HepG2 (cell line): ENCODE data around the gene RAB42. TPM values are rescaled to one million over a fixed set of nuclear protein-coding genes. Genes with fewer than 3 reads are reported as not detected.
A peak's percentile ranks its signal among the peaks of the same experiment; 100 is the strongest.
"Not testable (repeated sequence)": the region's sequence is repeated elsewhere in the genome, so short reads cannot be mapped to it uniquely, and the experiment has no call there.

Experiments used
- ARID2 ChIP-seq: sonication (generic); formaldehyde crosslinking; IDR thresholded peaks from 2 replicates; pipeline ENCODE4 v1.8.1; 2022; ENCODE audit warnings: mild to moderate bottlenecking, missing genetic modification reagents, borderline replicate concordance
- DPF2 ChIP-seq: sonication (generic); formaldehyde crosslinking; IDR thresholded peaks from 2 replicates; pipeline ENCODE4 v1.4.0; 2020; ENCODE audit warnings: mild to moderate bottlenecking, low read depth, missing genetic modification reagents, borderline replicate concordance
- ELF3 ChIP-seq: IDR thresholded peaks from 2 replicates; pipeline ENCODE4 v1.6.1; 2016; ENCODE audit warnings: missing genetic modification reagents, missing compliant biosample characterization
- ETV5 ChIP-seq: IDR thresholded peaks from 2 replicates; pipeline ENCODE4 v1.6.1; 2018; ENCODE audit warnings: missing biosample characterization, missing genetic modification reagents, inconsistent platforms, borderline replicate concordance
- FOXK1 ChIP-seq: sonication (generic); formaldehyde crosslinking; IDR thresholded peaks from 2 replicates; pipeline ENCODE4 v1.4.0; 2020; ENCODE audit warnings: low read depth, missing genetic modification reagents, borderline replicate concordance
- FOXP1 ChIP-seq, 2 experiments: fragments of 450-650 bp in 1 of 2; IDR thresholded peaks; 2 replicates each; pipeline ENCODE4 v1.6.1; 2017 to 2018; ENCODE audit warnings: antibody characterized with exemption in 1 of 2
- HDAC2 ChIP-seq: sonication (generic); formaldehyde crosslinking; IDR thresholded peaks from 2 replicates; pipeline ENCODE4 v1.4.0; 2020; ENCODE audit warnings: missing genetic modification reagents
- HOXA3 ChIP-seq: sonication (generic); formaldehyde crosslinking; IDR thresholded peaks from 2 replicates; pipeline ENCODE4 v1.5.0; 2020; ENCODE audit warnings: missing genetic modification reagents
- MEIS2 ChIP-seq: sonication (generic); formaldehyde crosslinking; IDR thresholded peaks from 2 replicates; pipeline ENCODE4 v1.9.0; 2021; ENCODE audit warnings: mild to moderate bottlenecking, missing genetic modification reagents
- SOX13 ChIP-seq, 3 experiments: fragments of 450-650 bp in 1 of 3; sonication (generic) in 1 of 3; formaldehyde crosslinking in 1 of 3; IDR thresholded peaks in 2 of 3; conservative IDR thresholded peaks in 1 of 3; 2 replicates each; pipeline versions ENCODE4 v1.5.0 to v1.6.1; 2016 to 2020; ENCODE audit warnings: antibody characterized with exemption in 1 of 3, mild to moderate bottlenecking in 1 of 3, missing compliant biosample characterization in 1 of 3, missing genetic modification reagents in 1 of 3, moderate library complexity in 1 of 3
- ZFP36L1 ChIP-seq: sonication (generic); formaldehyde crosslinking; IDR thresholded peaks from 2 replicates; pipeline ENCODE4 v1.8.0; 2022; ENCODE audit warnings: mild to moderate bottlenecking, missing genetic modification reagents, moderate library complexity
- polyA plus RNA-seq, 8 experiments: library from polyadenylated mRNA; depleted of rRNA in 3 of 8; stranded (reverse) in 7 of 8; unstranded in 1 of 8; fragments of >200 nt; fragmentation: Illumina TruSeq in 4 of 8; extraction: Trizol in 4 of 8; gene quantifications; 2 replicates each; pipeline versions ENCODE4 v1.2.1 to v1.2.3, GENCODE V29; 2011 to 2016; ENCODE audit warnings: low read depth in 4 of 8, missing spikeins in 1 of 8, mixed read lengths in 1 of 8; ENCODE audit not compliant: insufficient read depth in 1 of 8
- total RNA-seq, 5 experiments: library from RNA; depleted of rRNA; stranded (reverse); fragments of >200 nt; fragmentation: Illumina TruSeq; extraction: Trizol; gene quantifications; 2 replicates each; pipeline ENCODE4 v1.2.3, GENCODE V29; 2016; ENCODE audit warnings: low read depth in 1 of 5
- TF ChIP-seq, protein P1 (sequence below): sonication (generic); formaldehyde crosslinking; conservative IDR thresholded peaks from 2 replicates; pipeline ENCODE4 v1.4.0; 2020; ENCODE audit warnings: mild to moderate bottlenecking, missing genetic modification reagents, moderate library complexity
- TF ChIP-seq, protein P2 (sequence below): IDR thresholded peaks from 2 replicates; pipeline ENCODE4 v1.6.1; 2016; ENCODE audit warnings: missing genetic modification reagents, missing compliant biosample characterization
- TF ChIP-seq, protein P3 (sequence below): sonication (generic); formaldehyde crosslinking; IDR thresholded peaks from 2 replicates; pipeline ENCODE4 v1.4.0; 2020; ENCODE audit warnings: missing genetic modification reagents
- TF ChIP-seq, protein P4 (sequence below): IDR thresholded peaks from 2 replicates; pipeline ENCODE4 v1.6.1; 2016
- TF ChIP-seq, protein P5 (sequence below): IDR thresholded peaks from 2 replicates; pipeline ENCODE4 v1.6.1; 2016; ENCODE audit warnings: low read depth

The RAB42 gene
- total and polyA plus RNA-seq, 2 of the 13 experiments (the other 11 are each of a cell fraction or from before 2014, with no cell fraction given) = 10.4 to 166 TPM

DNA sequence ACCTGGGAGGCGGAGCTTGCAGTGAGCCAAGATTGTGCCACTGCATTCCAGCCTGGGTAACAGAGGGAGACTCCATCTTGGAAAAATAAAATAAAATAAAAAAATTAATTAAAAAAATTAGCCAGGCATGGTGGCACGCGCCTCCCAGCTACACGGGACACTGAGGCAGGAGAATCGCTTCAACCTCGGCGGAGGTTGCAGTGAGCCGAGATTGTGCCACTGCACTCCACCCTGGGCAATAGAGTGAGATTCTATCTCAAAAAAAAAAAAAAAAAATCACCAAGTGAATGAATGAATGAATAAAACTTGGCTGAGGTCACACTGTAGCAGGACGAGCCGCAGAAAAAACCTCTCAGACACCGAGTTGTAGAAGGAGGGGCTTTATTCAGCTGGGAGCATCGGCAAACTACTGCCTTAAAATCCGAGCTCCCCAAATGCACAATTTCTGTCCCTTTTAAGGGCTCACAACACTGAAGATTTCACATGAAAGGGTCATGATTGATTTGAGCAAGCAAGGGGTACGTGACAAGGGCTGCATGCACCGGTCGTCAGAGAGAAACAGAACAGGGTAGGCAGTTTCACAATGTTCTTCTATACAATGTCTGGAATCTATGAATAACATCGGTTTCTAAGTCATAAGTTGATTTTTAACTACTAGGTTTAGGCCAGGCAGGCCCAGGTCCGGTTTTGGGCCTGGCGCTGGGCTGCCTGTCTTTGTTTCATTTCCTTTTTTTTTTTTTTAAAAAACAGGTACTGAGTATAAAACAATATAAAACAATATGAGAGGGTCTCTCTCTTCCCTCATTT, 5.3 kb upstream of the RAB42 start (continued):
- TF ChIP-seq, protein P1, sequence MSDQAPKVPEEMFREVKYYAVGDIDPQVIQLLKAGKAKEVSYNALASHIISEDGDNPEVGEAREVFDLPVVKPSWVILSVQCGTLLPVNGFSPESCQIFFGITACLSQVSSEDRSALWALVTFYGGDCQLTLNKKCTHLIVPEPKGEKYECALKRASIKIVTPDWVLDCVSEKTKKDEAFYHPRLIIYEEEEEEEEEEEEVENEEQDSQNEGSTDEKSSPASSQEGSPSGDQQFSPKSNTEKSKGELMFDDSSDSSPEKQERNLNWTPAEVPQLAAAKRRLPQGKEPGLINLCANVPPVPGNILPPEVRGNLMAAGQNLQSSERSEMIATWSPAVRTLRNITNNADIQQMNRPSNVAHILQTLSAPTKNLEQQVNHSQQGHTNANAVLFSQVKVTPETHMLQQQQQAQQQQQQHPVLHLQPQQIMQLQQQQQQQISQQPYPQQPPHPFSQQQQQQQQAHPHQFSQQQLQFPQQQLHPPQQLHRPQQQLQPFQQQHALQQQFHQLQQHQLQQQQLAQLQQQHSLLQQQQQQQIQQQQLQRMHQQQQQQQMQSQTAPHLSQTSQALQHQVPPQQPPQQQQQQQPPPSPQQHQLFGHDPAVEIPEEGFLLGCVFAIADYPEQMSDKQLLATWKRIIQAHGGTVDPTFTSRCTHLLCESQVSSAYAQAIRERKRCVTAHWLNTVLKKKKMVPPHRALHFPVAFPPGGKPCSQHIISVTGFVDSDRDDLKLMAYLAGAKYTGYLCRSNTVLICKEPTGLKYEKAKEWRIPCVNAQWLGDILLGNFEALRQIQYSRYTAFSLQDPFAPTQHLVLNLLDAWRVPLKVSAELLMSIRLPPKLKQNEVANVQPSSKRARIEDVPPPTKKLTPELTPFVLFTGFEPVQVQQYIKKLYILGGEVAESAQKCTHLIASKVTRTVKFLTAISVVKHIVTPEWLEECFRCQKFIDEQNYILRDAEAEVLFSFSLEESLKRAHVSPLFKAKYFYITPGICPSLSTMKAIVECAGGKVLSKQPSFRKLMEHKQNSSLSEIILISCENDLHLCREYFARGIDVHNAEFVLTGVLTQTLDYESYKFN (CRISPR knock-in tag) = peak; percentile 86
- TF ChIP-seq SOX13, FOXP1 (IDR thresholded peaks at IDR 0.05): not testable (repeated sequence)
- peak in 1 of 2 experiments; percentile 30; a peak in 1 of 4 replicates for TF ChIP-seq SOX13 (CRISPR knock-in tag; conservative IDR thresholded peaks at IDR 0.05 in 1 of 2, IDR thresholded peaks at IDR 0.05 in 1 of 2)
- TF ChIP-seq, protein P2, sequence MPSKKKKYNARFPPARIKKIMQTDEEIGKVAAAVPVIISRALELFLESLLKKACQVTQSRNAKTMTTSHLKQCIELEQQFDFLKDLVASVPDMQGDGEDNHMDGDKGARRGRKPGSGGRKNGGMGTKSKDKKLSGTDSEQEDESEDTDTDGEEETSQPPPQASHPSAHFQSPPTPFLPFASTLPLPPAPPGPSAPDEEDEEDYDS (CRISPR knock-in tag) = peak; percentile 84
- TF ChIP-seq, protein P3, sequence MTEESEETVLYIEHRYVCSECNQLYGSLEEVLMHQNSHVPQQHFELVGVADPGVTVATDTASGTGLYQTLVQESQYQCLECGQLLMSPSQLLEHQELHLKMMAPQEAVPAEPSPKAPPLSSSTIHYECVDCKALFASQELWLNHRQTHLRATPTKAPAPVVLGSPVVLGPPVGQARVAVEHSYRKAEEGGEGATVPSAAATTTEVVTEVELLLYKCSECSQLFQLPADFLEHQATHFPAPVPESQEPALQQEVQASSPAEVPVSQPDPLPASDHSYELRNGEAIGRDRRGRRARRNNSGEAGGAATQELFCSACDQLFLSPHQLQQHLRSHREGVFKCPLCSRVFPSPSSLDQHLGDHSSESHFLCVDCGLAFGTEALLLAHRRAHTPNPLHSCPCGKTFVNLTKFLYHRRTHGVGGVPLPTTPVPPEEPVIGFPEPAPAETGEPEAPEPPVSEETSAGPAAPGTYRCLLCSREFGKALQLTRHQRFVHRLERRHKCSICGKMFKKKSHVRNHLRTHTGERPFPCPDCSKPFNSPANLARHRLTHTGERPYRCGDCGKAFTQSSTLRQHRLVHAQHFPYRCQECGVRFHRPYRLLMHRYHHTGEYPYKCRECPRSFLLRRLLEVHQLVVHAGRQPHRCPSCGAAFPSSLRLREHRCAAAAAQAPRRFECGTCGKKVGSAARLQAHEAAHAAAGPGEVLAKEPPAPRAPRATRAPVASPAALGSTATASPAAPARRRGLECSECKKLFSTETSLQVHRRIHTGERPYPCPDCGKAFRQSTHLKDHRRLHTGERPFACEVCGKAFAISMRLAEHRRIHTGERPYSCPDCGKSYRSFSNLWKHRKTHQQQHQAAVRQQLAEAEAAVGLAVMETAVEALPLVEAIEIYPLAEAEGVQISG (CRISPR knock-in tag) = peak; percentile 20; the same call in 1 of the 2 replicates
- peak; percentile 42; the same call in 1 of the 2 replicates for TF ChIP-seq ETV5 (CRISPR knock-in tag)
- 0 out of 2 replicates have a peak, but pooled peaks have one; percentile 20 for TF ChIP-seq FOXK1 (CRISPR knock-in tag)
- 0 out of 2 replicates have a peak, but pooled peaks have one; percentile 47 for TF ChIP-seq ZFP36L1 (CRISPR knock-in tag)
- peak; percentile 68; the same call in 1 of the 2 replicates for TF ChIP-seq MEIS2
- TF ChIP-seq, protein P4, sequence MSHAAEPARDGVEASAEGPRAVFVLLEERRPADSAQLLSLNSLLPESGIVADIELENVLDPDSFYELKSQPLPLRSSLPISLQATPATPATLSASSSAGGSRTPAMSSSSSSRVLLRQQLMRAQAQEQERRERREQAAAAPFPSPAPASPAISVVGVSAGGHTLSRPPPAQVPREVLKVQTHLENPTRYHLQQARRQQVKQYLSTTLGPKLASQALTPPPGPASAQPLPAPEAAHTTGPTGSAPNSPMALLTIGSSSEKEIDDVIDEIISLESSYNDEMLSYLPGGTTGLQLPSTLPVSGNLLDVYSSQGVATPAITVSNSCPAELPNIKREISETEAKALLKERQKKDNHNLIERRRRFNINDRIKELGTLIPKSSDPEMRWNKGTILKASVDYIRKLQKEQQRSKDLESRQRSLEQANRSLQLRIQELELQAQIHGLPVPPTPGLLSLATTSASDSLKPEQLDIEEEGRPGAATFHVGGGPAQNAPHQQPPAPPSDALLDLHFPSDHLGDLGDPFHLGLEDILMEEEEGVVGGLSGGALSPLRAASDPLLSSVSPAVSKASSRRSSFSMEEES (CRISPR knock-in tag) = peak; percentile 31; the same call in 1 of the 2 replicates
- TF ChIP-seq DPF2 (CRISPR knock-in tag) = 0 out of 2 replicates have a peak, but pooled peaks have one; percentile 31
- TF ChIP-seq ARID2 (CRISPR knock-in tag) = 0 out of 2 replicates have a peak, but pooled peaks have one; percentile 29
- TF ChIP-seq HOXA3 (CRISPR knock-in tag) = peak; percentile 35; the same call in 1 of the 2 replicates
- peak; percentile 53; the same call in 1 of the 2 replicates for TF ChIP-seq ELF3 (CRISPR knock-in tag)
- TF ChIP-seq, protein P5, sequence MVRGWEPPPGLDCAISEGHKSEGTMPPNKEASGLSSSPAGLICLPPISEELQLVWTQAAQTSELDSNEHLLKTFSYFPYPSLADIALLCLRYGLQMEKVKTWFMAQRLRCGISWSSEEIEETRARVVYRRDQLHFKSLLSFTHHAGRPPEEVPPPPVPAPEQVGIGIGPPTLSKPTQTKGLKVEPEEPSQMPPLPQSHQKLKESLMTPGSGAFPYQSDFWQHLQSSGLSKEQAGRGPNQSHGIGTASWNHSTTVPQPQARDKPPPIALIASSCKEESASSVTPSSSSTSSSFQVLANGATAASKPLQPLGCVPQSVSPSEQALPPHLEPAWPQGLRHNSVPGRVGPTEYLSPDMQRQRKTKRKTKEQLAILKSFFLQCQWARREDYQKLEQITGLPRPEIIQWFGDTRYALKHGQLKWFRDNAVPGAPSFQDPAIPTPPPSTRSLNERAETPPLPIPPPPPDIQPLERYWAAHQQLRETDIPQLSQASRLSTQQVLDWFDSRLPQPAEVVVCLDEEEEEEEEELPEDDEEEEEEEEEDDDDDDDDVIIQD (CRISPR knock-in tag) = peak; percentile 53; the same call in 1 of the 2 replicates
- TF ChIP-seq FOXP1 (CRISPR knock-in tag; IDR thresholded peaks at IDR 0.05) = peak; percentile 16; the same call in 1 of the 2 replicates
- TF ChIP-seq HDAC2 (CRISPR knock-in tag) = peak; percentile 63; the same call in 1 of the 2 replicates
